DMS79 (cell line): ENCODE data around the gene WFDC10A.
"Not testable (repeated sequence)": the region's sequence is repeated elsewhere in the genome, so short reads cannot be mapped to it uniquely, and the experiment has no call there.

ENCODE experiments used
- DNase-seq: peaks from one replicate; lab custom pipeline; 2025; lab: John Stamatoyannopoulos, UW

The WFDC10A gene

GRCh38 chr20:45649312-45649863, 19.8 kb downstream of the WFDC10A start:
- DNase-seq = no peak

- DNase-seq = not testable (repeated sequence)
Measured at GRCh38 chr20:45651726-45652125, 22.2 kb downstream of the WFDC10A start.

GRCh38 chr20:45657038-45657437, 27.5 kb downstream of the WFDC10A start:
- DNase-seq = not testable (repeated sequence)

- DNase-seq = no peak
Measured at GRCh38 chr20:45670139-45670538, 40.6 kb downstream of the WFDC10A start, which contains the start of gene WFDC11. WFDC11 (minus strand) TSS chr20:45670239; CDS start chr20:45650600, 19,639 bp downstream.

GRCh38 chr20:45672765-45673164, 43.2 kb downstream of the WFDC10A start:
- DNase-seq = no peak

- DNase-seq = no peak
Measured at GRCh38 chr20:45679650-45680049, 50.1 kb downstream of the WFDC10A start.
